ENCODE measurements around the gene MARCO. TPM values are rescaled to one million over a fixed set of nuclear protein-coding genes. Genes with fewer than 3 reads are reported as not detected.

Gene MARCO
- total and polyA plus RNA-seq, 2 of the 8 experiments (the other 6 are each of a cell fraction or from before 2014, with no cell fraction given) = not detected

DNA sequence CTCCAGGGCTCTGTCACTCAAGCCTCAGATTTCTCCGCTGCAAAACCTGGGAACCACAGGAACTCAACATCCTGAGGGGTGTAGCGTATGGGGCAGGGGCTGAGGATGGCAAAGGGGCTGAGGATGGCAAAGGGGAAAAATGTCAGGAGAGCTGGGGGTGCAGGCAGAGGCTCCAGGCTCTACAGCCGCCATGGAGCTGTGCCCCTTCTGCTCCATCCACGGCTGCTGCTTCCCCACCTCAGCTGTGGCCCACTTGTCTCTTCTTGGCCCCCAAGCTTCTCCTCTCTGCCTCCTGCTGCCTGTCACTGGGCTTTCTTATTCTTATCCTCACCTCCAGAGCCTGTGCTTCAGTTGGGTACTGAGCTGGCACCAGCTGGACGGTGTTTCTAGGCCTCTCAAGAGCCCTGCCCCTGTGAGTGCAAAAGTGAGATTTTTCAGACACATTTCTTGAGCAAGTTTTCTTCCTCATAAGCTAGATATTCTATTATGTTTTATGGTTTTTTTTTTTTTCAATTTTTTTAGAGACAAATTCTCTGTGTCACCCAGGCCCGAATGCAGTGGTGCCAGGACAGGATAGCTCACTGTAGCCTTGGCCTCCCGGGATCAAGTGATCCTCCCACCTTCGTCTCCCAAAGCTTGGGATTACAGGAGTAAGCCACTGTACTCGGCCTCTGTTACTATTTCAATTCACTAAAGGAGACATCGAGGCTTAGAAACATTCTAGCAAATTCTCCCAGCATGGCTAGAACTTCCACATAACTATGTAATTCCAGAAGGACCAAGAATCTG is 49.0 kb downstream of the MARCO start:
- H3K14ac ChIP-seq (ENCODE audit: insufficient read length) = no peak overlapping the region
- no peaks in the 10 kb centered on the region for H3K79me1 ChIP-seq (ENCODE audit: low read depth, low read length)
- H4K8ac ChIP-seq (ENCODE audit: extremely low read depth, insufficient read depth, low read length) = no peak overlapping the region
- no peak overlapping the region for H2AFZ ChIP-seq (ENCODE audit: low read length)
- H3K4me3 ChIP-seq (ENCODE audit: extremely low read depth in 1 of 4, insufficient read depth in 2 of 4, low read depth in 3 of 4, low read length in 4 of 4) = no peak overlapping the region
- TF ChIP-seq NANOG (IDR thresholded peaks at IDR 0.05; ENCODE audit: insufficient read depth, low read depth, low read length, poor library complexity, severe bottlenecking) (no peak), ZNF274 (IDR thresholded peaks at IDR 0.05; ENCODE audit: borderline replicate concordance, extremely low read depth, low read length) (no peak), EGR1 (IDR thresholded peaks at IDR 0.05; ENCODE audit: borderline replicate concordance, low read depth, low read length) (no peak), CBX5 (IDR thresholded peaks at IDR 0.05; ENCODE audit: low read depth, low read length) (no peak), PHF8 (conservative IDR thresholded peaks at IDR 0.05; ENCODE audit: low read depth, low read length) (no peak), JUND (IDR thresholded peaks at IDR 0.05; ENCODE audit: low read length) (no peak), TCF12 (IDR thresholded peaks at IDR 0.05; ENCODE audit: low read depth, low read length) (no peak), GTF2F1 (IDR thresholded peaks at IDR 0.05; ENCODE audit: borderline replicate concordance, low read depth, low read length) (no peak), HDAC2 (IDR thresholded peaks at IDR 0.05; ENCODE audit: borderline replicate concordance in 1 of 2, low read depth in 2 of 2, low read length in 2 of 2) (no peak), SIRT6 (IDR thresholded peaks at IDR 0.05; ENCODE audit: low read length) (no peak), CBX8 (IDR thresholded peaks at IDR 0.05; ENCODE audit: borderline replicate concordance, low read depth, low read length) (no peak), FOSL1 (IDR thresholded peaks at IDR 0.05; ENCODE audit: insufficient read depth, low read depth, low read length) (no peak)
- H2BK12ac ChIP-seq (ENCODE audit: low read depth, low read length) = no peak overlapping the region
- no peak overlapping the region for H3K23ac ChIP-seq (ENCODE audit: insufficient read length)
- H3K27me3 ChIP-seq (replicated peaks in 1 of 4; ENCODE audit: control insufficient read depth in 3 of 4, extremely low read depth in 1 of 4, insufficient read depth in 3 of 4, low read length in 3 of 4) = no peaks in the 10 kb centered on the region
- no peak overlapping the region for H2BK120ac ChIP-seq (replicated peaks; ENCODE audit: low read depth, low read length)
- H2AK5ac ChIP-seq (ENCODE audit: low read depth, low read length) = no peak overlapping the region
- no peak overlapping the region for H3K56ac ChIP-seq (replicated peaks; ENCODE audit: insufficient read length, low read depth, low read length)
- H2BK15ac ChIP-seq (ENCODE audit: low read length) = no peak overlapping the region
- H3K27ac ChIP-seq (ENCODE audit: low read depth, low read length) = no peak overlapping the region
- H3K9me3 ChIP-seq (ENCODE audit: insufficient read depth in 2 of 2, low read depth in 1 of 2, low read length in 1 of 2) = no peaks in the 10 kb centered on the region
- H4K5ac ChIP-seq (ENCODE audit: insufficient read length, low read depth, low read length) = no peak overlapping the region
- H4K91ac ChIP-seq (replicated peaks; ENCODE audit: insufficient read length, low read length) = no peak overlapping the region
- no peak overlapping the region for H3K4ac ChIP-seq (replicated peaks; ENCODE audit: insufficient read length, low read depth, low read length)
- H3K4me1 ChIP-seq (replicated peaks in 1 of 4; ENCODE audit: control insufficient read depth in 3 of 4, insufficient read depth in 4 of 4, low read length in 3 of 4) = no peaks in the 10 kb centered on the region; a peak in 1 of 7 replicates
- no peak overlapping the region for H3K18ac ChIP-seq (ENCODE audit: extremely low read depth, low read length)
- ChIA-PET POLR2A (ENCODE audit: partially characterized antibody) (no interaction called here), CTCF (ENCODE audit: partially characterized antibody) (interaction anchor here (0.6 to 2.8 kb wide), 9 partner anchors 9 to 485 kb away, joined by 3 to 13 read pairs (median 4); no protein-coding TSS in a partner anchor)
- H2BK5ac ChIP-seq (ENCODE audit: low read depth, low read length) = no peak overlapping the region
- H3K4me2 ChIP-seq (ENCODE audit: insufficient read depth in 1 of 2, low read depth in 2 of 2, low read length in 2 of 2) = no peak overlapping the region
- no peak for FAIRE-seq
- no peaks in the 10 kb centered on the region for H3K79me2 ChIP-seq (ENCODE audit: control insufficient read depth in 1 of 2, insufficient read depth in 2 of 2, low read length in 2 of 2)
- no peaks in the 10 kb centered on the region for H3K36me3 ChIP-seq (ENCODE audit: control insufficient read depth in 2 of 4, insufficient read depth in 4 of 4, low read length in 3 of 4)
- DNase-seq (ENCODE audit: low read depth in 1 of 2, low spot score in 2 of 2) = peak in 1 of 2 experiments; percentile 29
- 90% methylated on average over 10 of the region's 10 CpGs; no CpG with 5 or more reads in 1 of the 2 experiments for WGBS, 2 experiments (ENCODE audit: extremely low coverage in 1 of 2, insufficient coverage in 1 of 2, insufficient read length in 1 of 2, insufficient replicate concordance in 2 of 2, low coverage in 1 of 2, low lambda C conversion rate in 2 of 2, missing lambda C conversion rate in 1 of 2)
- no peaks in the 10 kb centered on the region for H3K23me2 ChIP-seq (ENCODE audit: low read depth, low read length)
- H2BK20ac ChIP-seq (ENCODE audit: low read length) = no peak overlapping the region
- no peak overlapping the region for H3K9ac ChIP-seq (replicated peaks in 1 of 4; ENCODE audit: extremely low read depth in 1 of 4, low read depth in 3 of 4, low read length in 3 of 4)
- no peaks in the 10 kb centered on the region for H4K20me1 ChIP-seq (replicated peaks in 1 of 2; ENCODE audit: control insufficient read depth in 1 of 2, insufficient read depth in 2 of 2, low read length in 2 of 2)

Measured in H1 (cell line).